Fibroblast of skin of abdomen (primary cell): Measurements from ENCODE around the gene ADGRD1.

ENCODE experiments used
- DNase-seq: peaks from one replicate; pipeline ENCODE4 v3.0.0-alpha.2; 2013

The ADGRD1 gene

DNA sequence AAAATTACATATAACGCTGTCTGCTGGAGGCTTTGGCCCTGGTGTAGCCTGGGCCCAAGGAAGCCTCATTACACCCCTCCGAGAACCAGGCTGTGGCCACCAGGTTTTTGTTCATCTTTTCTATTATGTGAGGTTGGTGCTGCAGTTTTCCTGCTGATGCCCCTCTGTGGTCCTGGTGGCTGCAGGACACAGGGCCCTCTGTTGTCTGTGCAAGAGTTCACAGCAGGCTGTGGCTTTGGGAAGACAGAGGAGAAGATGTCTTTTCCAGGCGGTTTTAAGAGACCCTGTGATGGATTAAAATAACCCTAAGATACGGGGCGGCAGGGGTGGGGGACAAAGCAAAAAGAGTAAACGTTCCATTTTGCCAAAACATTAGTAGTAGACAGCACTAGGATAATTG lies 121.5 kb downstream of the ADGRD1 start:
- DNase-seq, result no peak

DNA sequence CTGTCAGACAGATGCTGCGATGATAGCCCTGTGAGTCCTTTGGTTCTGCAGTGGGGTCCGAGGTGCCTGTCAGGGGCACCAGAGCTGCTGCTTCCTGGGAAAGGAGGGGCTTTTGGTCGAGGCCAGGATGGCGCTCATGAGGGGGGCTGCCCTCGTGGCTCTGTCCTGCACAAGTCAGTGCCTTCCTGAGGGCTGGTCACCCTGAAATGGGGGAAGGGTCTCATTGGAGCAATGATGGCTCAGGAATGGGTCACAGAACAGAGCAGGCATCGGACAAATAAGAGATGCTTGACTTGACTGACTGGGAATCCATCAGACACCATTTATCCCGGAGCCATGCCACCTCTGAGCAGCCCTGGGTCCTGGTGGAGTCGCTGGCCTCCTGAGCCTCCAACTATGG lies 121.9 kb downstream of the ADGRD1 start:
- no peak for DNase-seq

DNA sequence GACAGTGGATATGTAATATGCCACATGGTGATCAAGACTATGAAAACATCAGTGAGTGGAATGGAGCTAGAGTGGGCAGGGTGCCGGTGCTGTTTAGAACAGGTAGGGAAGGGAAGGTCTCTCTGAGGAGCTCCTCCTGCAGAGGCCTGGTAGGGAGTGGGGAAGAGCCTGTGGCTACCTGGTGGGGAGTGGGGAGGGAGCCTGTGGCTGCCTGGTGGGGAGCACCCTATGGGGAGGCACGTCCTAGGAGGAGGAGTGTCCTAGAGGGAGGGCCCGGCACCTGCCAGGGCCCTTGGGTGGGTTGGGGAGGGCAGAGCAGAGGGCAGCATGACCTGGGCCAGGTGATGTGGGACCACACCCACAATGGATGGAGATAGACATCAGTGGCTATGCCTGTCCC lies 122.6 kb downstream of the ADGRD1 start:
- DNase-seq, result no peak

DNA sequence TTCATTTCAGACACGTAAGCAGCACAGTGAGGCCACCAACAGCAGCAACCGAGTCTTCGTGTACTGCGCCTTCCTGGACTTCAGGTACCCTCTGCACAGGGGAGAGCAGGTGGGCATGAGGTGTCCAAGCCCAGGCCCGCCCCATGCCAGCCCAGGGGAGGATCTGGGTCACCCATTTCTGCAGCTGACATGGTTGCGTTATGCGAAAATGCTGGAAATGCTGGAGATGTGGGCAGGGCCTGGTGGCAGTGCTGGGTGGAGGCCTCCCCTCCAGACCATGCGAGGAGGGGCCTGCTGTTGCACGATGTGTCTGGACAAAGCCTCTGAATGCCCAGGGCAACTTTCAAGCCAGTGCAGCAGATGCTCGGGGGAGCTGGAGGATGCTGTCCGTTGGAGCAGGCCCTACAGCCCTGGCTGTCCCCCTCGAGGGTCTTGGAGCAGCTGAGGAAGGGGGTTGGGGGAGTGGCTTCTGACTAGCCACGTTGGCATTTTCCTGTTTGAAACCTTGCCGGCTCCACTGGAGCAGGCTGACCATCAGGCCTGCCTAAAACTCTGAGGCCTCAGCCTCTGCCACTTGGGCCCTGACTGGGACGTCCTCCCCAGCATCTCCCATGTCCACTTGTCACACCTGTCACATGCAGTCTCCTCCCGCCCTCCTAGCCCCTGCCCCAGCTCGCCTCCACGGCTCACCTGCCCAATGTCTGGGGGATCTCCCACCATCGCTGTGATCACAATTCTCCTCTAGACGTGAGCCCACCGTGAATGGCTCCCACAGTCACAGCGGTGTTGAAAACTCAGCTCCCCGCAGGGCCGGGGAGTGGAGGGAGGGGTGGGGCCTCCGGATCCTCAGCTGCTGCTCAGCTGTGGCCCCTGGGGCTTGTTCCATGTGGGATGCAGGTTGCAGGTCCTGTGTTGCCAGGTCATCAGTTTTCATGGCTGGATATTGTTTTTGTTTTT lies 123.4 kb downstream of the ADGRD1 start:
- DNase-seq, result no peak

DNA sequence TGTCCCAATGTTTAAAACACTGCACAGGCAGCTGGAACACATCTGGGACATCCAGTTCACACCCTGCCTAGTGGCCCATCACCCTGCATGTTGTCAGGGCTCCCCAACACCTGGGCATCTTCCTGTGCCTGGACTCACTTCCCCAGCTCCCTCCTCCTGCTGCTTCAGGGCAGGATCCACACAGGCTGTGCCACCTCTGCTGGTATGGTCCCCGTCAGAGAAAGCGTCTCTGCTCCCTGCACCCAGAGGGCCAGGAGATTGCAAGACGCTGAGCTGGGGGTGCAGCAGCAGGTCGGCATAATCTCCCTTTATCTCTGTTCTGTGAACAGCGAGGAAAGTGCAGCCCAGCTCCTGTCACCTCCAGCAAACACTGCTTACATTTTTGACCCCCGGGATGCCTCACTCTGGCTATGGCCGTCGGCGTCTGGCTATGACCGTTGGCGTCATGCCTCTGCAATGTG lies 124.3 kb downstream of the ADGRD1 start:
- DNase-seq, result no peak

DNA sequence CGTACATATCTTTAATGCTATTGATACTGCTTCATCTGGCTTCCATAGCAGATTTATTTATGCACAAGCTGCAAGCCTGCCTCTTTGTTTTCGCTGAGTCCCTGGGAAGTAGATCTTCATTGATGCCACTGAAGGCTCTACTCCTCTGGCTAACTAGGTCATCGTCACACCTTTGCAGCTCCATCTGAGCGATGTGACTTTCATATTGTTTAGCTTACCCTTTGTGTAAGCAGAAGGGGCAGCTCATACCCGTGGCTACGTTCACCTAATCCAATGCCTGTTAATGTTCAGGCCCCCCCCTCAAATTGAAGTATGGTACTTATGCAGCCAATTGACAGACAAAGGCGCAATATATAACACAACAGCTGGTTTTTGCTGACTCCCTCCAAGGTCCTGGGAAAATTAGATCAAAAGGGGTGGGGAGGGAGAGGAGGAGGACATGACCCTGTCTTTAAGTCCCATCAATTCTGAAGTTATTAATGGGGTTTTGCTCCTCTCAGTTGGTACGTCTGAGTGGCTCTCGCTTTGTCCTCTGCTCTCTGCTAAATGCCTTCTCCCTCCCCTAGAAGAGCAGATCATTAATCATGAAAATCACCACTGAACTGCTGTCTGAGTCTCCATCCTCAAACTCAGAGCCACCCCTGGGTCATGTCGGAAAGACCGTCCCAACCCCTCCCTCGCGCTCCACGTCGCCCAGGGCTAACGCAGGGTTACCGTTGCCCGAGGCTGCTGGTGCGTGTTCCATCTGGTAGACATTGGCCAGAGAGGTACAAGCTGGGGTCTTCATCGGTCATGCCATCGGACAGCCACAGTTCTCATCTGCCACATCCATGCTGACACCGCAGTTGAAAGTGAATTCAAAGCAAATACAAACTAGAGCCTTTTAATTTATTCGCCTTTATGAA lies 128.8 kb downstream of the ADGRD1 start:
- DNase-seq, result no peak

DNA sequence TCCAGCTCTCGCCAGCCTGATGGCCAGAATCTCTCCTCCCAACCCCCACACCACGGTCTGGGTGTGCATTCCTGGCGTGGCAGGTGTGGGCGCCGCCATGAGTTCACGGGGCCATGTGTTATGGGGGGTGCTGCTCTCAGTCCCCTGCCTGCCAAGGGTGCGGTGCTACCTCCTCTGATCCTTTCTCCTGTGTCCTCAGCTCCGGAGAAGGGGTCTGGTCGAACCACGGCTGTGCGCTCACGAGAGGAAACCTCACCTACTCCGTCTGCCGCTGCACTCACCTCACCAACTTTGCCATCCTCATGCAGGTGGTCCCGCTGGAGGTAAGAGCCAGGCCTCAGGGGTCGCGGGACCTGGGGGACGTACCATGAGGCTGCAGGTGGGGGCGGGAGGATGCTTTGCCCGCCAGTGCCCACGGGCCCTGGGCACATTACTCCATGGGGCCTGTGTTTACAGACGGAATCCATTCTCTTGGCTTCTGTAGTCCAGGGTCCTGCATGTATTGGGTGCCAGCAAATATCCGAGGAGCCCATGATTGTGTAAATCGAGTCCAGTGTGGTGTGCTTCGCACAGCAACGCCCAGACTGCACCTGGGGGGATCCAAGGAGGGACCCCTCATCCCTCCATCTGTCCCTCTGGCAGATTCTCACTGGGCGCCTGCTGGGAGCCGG lies 130.8 kb downstream of the ADGRD1 start:
- DNase-seq, result no peak

DNA sequence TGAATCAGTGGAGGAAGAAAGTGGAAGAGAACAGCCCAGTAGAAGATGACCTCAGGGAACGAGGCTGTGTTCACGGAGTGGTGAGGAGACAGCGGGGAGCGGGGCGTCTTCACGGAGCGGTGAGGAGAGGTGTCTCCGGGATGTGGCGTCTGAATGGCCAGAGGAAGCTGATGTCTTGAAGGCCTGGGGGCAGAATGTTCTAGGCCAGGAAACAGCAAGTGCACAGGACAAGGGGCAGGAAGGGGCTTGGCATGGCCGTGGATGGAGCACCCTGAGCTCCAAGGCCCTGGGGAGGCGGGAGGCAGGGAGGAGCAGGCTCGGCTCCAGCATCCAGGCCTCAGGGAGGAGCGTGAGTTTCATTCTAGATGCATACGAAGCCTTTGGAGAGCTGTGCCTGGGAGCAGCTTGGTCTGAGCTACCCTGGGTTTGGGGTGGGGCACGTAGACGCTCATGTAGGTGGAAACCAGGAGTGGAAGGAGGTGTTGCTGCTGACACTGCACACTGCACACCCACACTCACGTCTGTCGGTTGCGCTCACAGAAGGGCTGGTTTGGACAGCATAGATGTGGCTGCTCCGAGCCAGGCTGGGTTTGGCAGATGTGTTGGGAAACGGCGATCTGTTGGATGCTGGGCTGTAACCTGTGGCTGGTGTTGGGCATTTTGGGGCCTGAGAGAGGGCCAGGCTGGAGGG lies 131.6 kb downstream of the ADGRD1 start:
- no peak for DNase-seq

DNA sequence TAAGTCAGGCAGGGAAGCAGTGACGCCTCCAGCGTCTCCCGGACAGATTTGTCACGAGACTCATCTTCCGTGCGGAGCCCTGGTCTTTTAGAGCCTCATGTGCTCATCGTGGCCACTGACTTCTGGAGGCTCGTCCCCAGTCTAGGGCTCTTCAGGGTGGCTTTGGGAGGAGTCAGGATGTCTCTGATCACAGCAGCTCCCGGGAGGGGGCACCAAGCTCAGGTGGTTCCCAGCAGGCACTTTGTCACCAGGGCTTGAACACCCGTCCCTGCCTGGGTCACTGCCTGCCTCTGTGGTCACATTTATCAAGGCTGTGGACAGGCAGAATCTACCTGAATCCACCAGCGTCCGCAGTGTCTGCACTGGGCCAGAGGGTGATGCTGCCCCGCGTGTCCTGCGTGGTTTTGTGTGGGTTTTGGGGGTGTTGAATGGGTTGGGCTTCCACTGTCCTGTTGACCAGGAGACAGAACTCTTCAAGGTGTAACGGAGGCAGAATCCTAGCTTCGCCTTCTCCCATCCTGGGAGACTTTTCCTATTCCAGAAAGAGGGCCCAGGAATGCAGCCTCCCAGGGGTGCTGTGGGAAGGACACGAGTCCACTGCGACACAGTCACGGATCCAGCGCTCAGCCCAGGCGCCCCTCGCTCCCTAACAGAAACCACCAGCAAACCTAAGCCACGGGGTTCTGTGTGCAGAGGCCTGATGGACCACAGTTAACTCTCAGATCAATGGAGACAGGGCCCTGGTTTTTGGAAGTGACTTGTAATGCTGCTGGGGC lies 132.3 kb downstream of the ADGRD1 start:
- no peak for DNase-seq

DNA sequence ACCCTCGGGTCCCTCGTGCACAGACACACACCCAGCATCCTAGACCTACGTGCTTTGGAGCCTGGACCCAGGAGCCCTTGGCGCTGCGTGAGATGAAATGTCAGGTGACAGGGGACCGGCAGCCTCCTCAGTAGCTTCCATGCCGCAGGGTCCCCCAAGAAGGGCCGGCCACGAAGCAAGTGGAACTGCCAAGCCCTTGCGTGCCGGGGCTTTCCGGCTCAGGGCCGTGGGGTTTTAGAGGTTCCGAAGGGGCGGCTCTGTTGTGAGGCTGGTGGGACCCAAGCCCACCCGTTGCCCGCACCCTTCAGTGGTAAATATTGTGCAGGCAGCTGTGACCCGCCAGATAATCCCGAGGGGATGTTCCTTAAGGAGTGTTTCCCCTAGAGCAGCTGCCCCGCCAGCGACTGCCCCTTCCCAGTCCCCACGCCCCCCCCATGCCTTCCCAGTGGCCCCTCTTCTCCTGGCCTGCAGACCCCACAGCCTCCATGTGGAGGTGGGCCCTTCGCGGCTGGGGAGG lies 133.7 kb downstream of the ADGRD1 start:
- DNase-seq, result no peak

DNA sequence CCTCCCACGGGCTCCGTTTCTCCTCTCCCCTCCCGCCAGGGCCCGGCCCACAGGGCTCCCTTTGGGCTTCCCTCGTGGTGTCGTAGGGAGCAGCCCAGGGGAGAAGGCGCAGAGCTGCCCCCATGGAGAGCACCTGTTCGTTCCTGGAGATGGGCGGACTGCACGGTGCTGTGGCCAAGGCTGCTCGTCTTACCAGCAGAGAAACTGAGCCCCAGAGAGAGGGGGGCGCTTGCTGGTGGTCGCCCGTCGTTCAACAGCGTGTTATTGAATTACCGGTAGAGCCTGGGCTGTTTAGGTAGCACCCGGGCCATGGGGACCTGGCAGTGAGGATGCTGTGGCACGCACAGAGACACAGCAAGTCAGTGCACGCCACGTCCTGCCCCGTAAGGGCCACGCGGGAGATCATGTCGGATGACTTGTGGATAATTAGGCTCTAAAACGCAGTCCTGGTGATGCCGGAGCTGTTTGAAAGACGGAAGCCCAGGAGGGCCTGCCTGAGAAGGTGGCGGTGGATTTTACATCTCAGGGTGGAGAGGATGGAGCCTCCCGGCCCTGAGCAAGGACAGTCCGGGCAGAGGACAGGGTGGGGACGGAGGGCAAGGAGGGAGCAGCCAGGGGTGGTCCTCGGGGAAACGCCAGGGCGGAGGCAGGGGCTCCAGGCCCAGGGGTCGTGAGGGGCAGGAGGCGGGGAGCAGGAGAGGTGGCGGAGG lies 134.4 kb downstream of the ADGRD1 start:
- DNase-seq, result no peak

DNA sequence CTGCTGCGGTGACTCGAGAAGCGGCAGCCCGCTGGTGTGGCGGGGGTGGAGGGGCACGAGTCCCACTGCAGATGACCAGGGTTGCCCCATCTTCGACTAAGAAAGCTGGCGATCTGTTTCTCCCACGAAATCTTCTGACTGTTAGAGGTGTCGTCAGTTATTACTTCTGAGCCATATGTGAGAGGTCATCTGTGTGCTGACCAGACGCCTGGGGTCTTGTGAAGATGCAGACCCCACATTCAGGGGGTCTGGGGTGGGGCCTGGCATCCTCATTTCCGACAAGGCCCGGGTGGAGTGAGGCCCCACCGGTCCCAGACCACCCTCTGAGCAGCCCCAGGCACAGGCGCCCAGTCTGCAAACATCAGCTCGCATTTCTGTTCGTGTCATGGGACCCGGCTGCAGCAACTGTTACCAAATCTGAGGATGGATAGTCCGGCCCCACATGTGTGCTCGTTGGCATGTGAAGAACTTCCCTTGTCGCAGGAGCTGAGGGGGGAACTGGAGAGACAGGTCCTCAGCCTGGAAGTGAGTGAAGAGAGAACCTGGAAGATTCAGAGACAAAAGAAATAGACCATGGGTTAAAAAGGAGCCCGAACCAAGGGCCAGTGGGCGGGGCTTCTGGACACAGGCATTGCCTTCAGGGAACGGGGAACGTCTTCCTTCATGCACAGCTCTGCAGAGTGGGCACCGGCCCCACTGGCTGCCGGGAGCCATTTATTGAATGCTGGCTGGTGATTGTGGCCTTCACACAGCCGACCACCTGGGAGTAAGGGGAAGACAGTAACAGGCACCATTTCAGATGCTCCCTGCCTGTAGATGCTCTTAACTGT lies 135.2 kb downstream of the ADGRD1 start:
- DNase-seq, result no peak

DNA sequence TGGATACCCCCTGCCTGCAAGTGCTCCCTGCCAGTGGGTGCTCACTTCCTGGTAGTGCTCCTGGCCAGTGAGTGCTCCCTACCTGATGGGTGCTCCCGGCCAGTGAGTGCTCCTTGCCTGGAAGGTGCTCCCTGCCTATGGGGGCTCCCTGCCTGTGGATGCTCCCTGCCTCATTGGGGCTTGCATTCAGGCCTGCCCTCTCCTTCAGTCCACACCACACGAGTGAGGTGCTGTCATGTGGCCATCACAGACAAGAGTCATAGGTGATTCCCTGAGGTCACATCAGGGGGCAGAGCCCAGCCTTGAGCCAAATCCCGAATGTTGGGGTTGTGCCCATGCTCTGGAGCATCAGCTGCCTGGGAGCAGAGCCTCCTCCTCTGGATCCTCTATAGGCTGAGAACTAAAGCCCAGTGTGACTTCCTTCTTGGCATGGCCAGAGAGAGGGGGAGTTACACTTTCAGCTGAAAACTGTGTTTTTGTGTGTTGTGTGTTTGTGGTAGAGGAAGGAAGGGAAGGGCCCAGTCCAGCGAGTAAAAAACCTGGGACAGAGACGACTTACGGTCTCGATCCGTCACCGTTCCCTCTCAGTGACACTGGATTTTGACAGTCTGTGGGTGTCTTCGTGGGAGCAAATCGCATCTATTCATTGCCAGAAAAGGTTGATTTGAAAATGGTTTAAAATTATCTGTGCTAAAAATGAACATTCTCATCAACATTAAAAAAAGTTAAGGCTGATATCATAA lies 136.0 kb downstream of the ADGRD1 start:
- no peak for DNase-seq

DNA sequence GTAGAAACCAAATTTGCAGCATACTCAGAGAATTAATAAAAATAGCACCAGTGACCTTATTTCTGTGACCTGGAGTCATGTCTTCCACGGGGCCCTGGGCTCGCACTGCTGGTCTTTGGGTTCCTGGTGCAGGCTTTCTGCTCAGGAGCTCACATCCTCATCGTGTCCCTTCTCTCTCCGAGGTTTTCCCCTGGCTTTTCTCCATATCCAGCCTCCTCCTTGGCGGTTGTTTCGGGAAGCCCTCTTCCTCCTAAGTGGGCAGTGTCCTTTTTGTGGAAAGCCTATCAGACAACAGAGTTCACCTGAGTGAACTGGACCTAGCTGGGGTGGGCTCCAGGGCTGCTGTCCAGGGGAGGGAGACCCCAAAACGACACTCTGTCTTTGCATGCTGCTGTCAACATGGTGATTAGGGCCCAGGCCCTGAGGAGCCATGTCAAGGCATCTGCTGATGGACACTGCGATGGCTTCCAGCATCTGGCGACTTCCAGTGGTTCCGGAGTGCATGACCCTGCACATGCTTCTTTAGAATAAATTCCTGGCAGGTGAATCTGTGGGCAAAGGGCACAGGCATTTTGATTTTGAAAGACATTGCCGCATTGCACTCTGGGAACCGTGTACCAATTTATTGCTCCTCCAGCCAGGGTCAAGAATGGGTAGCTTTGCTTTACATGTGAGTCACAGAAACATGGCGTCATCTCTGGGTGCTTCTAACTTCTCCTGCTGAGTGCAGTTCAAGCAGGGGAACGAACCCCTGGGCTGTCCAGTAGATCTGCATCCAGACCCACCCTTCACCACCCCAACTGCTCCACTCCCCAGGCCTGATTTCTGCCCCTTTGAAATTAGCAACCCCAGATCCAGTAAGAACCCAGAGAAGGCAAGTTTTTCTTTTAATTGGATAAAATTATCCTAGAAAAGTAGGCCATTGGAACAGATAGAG lies 136.8 kb downstream of the ADGRD1 start:
- no peak for DNase-seq

DNA sequence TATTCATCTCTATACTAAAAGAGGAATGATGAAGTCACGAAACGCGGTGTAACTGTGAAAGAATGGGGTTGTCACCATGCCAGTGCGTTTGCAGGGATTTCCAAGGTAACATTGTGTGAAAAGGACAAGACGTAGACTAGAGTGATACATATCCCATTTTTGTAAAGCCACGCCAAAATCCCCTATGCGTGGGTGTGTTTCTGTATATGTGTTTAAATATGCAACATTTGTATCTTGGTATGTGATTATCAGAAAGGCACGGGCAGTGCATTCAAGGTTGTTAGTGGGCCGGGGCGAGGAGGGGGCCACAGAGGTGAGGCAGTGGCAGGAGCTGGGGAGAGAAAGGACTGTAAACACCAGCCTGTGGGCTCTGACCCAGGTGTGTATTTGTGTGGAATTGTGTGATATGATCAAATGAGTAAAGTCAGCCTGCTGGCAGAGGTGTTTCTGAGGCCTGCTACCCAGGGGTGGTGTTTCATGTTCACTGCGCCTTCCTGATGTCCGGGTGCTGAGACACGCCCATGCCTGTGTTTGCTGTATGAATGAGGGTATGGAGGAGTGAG lies 137.8 kb downstream of the ADGRD1 start:
- no peak for DNase-seq

DNA sequence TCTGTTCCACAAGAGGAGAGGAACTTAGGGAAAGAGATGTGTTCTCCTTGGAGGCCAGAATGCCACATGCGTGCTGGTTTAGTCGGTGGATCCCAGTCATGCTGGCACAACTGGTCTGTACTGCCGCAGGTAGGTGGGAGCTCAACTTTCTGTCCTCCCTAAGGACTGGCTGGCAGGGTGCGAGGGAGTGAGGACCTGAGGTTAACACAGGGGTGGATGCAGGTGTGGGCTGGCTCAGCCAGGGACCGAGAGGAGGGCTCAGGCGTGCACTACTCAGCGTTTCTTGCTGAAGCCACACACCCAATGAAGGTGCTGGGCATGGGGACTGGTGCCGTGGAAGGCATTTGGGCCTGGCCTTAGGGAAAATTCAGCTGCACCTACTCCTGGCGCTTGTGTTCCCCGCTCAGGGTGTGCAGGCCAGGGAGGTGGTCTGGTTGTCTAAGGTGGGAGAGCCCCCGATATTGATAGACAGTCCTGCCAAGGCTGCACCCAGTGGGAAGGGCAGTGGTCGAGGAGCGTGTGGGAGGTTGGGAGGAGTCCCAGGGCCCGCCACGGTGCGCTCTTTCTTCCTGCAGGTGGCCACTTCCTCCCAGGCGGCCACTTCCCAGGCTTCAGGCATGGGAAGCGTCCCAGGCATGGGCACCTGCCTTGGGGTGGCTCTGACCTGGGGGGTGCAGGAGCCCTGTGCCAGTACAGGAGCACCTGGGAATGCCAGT lies 138.4 kb downstream of the ADGRD1 start:
- no peak for DNase-seq
